IPS-15b (cell line): ENCODE results near the gene MPI.
A peak's percentile ranks its signal among the peaks of the same experiment; 100 is the strongest.

ENCODE experiments used
- H3K27me3 ChIP-seq: one replicate; pipeline ENCODE4 v1.6.1; 2013; ENCODE audit warnings: low read length; ENCODE audit not compliant: control insufficient read depth, insufficient read depth
- H3K36me3 ChIP-seq: one replicate; pipeline ENCODE4 v1.6.1; 2013; ENCODE audit warnings: low read length; ENCODE audit not compliant: control insufficient read depth, insufficient read depth
- H3K4me1 ChIP-seq: one replicate; pipeline ENCODE4 v1.6.1; 2013; ENCODE audit warnings: mild to moderate bottlenecking, low read length; ENCODE audit not compliant: control insufficient read depth, insufficient read depth
- H3K4me3 ChIP-seq: one replicate; pipeline ENCODE4 v1.5.1; 2013; ENCODE audit warnings: low read depth, low read length
- H3K9ac ChIP-seq: one replicate; pipeline ENCODE4 v1.6.1; 2013; ENCODE audit warnings: low read depth, mild to moderate bottlenecking, low read length
- H3K9me3 ChIP-seq: one replicate; pipeline ENCODE4 v1.6.1; 2013; ENCODE audit warnings: mild to moderate bottlenecking, low read length; ENCODE audit not compliant: control insufficient read depth, insufficient read depth

Gene MPI, protein sequence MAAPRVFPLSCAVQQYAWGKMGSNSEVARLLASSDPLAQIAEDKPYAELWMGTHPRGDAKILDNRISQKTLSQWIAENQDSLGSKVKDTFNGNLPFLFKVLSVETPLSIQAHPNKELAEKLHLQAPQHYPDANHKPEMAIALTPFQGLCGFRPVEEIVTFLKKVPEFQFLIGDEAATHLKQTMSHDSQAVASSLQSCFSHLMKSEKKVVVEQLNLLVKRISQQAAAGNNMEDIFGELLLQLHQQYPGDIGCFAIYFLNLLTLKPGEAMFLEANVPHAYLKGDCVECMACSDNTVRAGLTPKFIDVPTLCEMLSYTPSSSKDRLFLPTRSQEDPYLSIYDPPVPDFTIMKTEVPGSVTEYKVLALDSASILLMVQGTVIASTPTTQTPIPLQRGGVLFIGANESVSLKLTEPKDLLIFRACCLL

DNA sequence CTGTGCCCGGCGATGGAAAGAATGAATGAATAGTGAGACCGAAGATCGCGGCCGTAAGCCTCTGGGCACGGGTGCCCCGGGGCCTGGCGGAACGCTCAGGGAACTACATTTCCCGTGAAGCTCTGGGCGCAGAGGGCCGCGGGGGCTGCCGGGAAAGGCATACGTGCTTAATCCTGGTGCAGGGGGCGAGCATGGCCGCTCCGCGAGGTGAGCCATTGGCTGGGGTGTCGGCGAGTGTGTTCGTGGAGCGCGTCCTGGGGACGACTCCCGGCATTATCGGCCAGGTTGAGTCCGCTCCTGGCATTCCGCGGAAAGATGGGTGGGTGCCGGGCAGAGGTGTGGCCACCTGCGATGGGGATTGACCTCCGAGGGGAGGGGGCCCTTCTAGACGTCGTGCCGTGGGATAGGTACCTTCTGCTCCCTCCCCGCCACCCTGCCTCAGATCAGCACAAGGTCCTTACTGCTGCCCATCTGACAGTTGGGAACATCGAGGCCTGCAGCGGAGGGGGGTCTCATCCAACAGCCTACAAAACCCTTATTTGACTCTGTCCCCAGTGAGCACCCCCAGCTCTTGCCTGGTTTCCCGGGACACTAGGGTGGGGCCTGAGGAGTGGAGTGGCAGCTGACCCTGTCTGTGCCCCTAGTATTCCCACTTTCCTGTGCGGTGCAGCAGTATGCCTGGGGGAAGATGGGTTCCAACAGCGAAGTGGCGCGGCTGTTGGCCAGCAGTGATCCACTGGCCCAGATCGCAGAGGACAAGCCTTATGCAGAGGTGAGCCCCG is at the start of gene MPI:
MPI (plus strand) TSS at position 160 of the 782 bp plus-strand sequence; CDS start at position 192, 32 bp downstream.
- H3K9me3 ChIP-seq: no peaks in the 10 kb centered on the region
- peaks cover 11% of the 10 kb centered on the region for H3K36me3 ChIP-seq

DNA sequence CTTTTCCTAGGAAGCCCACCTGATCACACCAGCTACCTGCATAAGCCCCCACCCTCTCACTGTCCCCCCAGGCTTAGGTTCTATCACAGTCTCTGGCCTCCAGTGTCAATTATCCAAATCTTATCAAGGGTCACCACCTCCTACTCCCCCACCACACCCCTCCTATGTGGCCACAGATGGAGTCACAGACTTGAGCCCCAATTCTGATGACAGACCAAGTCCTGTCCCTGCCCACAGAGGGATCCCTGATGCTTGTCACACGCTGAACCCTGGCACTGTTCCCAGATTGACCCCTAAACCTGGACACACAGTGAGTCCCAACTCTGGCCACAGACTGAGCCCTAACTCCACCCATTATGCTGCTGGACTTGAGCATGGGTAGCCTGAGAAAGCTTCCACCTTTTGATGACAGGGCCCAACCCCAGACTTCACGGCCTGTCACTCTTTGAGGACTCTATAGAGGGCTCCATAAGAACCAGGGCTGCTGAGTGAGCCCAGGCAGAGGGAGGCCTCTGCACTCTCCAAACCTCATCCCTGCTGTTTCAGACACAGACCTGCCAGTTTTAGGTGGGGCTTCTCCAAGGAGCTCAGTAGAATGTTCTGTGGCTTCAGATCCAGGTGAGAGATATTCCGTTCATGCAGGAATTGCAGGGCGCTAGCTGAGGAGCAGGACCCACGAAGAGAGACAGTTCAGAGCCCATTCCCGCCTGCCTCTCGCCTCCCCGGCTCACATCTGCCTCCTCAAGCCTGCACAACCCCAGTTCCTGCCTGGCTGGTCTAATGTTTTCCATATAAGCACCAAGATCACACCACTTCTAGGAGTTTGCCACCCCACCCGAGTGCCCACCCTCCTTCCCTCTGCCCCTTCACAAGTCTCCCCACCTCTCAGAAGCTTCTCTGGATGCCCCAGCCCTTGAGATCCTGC is 48.7 kb upstream of the MPI start:
- H3K9me3 ChIP-seq: no peaks in the 10 kb centered on the region
- no peak overlapping the region for H3K4me3 ChIP-seq
- H3K4me1 ChIP-seq: peaks cover 3% of the 10 kb centered on the region
- peaks cover 16% of the 10 kb centered on the region for H3K36me3 ChIP-seq
- no peaks in the 10 kb centered on the region for H3K27me3 ChIP-seq
- no peak overlapping the region for H3K9ac ChIP-seq

More for the DNA sequence above, at the start of gene MPI:
- Histone ChIP-seq H3K27me3 (no peaks in the 10 kb centered on the region), H3K4me1 (no peaks in the 10 kb centered on the region), H3K9ac (peak within 1 kb of the TSS; percentile 96), H3K4me3 (peak within 1 kb of the TSS; percentile 99)

DNA sequence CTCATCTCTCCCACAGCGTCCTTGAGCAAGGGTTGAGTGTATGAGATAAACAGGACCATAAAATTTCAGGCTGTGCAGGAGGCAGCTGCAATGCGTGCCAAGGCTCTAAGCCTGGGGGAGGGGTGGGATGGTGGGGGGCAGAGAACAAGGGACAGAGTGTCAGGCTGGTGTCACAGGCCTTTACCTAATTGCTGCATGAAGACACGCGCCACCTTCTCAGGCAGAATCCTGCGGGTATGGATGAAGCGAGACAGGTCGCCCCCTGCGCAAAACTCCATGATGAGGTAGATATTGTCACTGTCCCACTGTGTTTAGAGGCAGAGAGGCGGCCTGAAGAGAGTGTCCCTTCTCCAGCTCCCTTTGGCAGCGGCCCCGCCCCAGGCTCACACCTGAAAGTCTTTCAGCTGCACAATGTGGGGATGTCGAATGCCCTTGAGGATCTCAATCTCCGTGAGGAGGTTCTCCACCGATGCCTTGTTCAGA is 47.9 kb upstream of the MPI start:
- Histone ChIP-seq H3K4me1 (peaks cover 3% of the 10 kb centered on the region), H3K27me3 (no peaks in the 10 kb centered on the region), H3K9ac (peak overlapping the region; percentile 41), H3K36me3 (peaks cover 16% of the 10 kb centered on the region), H3K9me3 (no peaks in the 10 kb centered on the region), H3K4me3 (peak overlapping the region; percentile 82)

DNA sequence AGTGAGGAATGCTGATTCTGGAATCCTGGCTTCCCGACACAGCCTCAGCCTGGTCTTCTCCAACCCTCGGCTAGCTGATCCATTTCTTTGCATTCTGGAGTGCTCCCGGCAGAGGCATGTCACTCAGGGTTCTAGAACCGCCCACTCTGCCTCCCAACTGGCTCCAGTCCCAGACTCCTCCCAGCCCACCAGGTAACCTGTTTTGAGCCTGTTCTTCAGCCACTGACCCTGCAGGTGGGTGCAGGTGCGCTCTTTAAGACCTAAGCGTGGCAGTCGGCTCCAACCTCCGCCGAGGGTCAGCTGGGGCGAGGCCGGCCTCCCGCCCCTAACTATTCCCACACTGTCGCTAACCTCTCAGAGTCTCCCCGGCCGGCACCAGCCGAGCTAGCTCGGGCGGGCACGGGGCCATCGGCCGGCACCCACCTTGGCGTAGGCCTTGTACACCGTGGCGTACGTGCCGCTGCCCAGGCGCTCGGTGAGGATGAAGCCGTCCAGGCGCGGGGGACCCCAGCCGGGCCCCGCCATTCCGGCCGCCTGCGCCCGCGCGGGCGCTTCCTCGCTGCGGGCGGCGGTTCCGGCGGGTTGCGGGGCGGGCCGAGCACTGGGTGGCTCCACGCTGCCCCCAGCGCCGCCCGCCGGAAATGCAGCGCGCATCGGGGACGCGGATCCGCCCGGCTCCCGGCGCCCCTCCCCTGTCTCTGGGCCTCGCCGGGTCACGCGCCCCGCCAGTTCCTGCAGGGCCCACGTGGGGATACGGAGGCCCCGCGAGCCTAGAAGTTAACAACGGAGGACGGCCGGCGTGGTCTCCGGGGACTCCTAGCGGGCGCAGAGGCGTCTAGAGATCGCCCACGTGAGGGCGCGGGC is 47.0 kb upstream of the MPI start, which contains the start of gene ULK3:
ULK3 (minus strand) TSS at position 576 of the 864 bp plus-strand sequence; CDS start at position 525, 51 bp downstream.
- H3K9ac ChIP-seq: peak within 1 kb of the TSS; percentile 85
- H3K27me3 ChIP-seq: no peaks in the 10 kb centered on the region
- H3K4me1 ChIP-seq: peaks cover 3% of the 10 kb centered on the region
- peak within 1 kb of the TSS; percentile 82 for H3K4me3 ChIP-seq
- H3K36me3 ChIP-seq: peaks cover 21% of the 10 kb centered on the region
- no peaks in the 10 kb centered on the region for H3K9me3 ChIP-seq

DNA sequence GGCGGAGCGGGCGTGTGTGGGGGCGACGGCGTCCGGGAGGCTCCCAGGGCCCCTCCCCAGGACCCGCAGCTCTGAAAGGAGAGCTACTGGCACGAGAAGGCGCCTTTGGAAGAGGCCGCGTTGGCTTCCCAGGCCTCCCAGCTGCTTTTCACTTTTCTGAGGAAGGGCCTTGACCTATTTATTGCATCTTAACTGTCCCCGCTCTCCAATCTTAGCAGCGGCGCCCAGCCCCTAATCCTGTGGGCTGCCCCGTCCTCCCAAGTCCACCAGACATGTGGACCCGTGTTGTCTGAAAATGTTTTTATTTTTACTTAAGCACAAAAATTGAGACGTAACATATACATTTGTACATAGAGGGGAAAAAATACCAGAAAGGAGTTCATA is 46.4 kb upstream of the MPI start:
- H3K4me1 ChIP-seq: peaks cover 3% of the 10 kb centered on the region

DNA sequence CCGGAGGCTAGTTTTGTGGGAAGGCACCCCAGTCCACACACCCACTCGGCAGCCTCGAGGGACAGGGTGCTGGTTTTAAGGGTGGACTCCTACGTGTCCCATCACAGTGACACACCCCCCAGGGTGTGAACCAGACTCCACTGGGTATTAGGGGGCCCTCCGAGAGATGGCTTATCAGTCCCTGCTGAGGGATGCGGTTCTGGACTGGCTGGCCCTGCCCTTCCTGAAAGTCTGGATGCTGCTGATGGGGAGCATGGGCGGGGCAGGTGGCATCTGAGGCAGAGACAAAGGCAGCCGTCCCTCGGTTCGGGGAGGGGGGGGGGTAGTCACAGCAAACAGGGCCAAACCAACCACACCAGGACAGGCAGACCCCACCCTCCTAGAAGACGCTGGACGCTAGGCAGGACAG is 45.9 kb upstream of the MPI start:
- H3K36me3 ChIP-seq: peaks cover 21% of the 10 kb centered on the region
- no peaks in the 10 kb centered on the region for H3K27me3 ChIP-seq
- peak overlapping the region; percentile 82 for H3K4me3 ChIP-seq
- H3K9ac ChIP-seq: no peak overlapping the region
- H3K4me1 ChIP-seq: peaks cover 3% of the 10 kb centered on the region
- H3K9me3 ChIP-seq: no peaks in the 10 kb centered on the region

More for the DNA sequence above, 46.4 kb upstream of the MPI start:
- Histone ChIP-seq H3K36me3 (peaks cover 22% of the 10 kb centered on the region), H3K9me3 (no peaks in the 10 kb centered on the region), H3K27me3 (no peaks in the 10 kb centered on the region), H3K9ac (peak overlapping the region; percentile 85), H3K4me3 (peak overlapping the region; percentile 82)

DNA sequence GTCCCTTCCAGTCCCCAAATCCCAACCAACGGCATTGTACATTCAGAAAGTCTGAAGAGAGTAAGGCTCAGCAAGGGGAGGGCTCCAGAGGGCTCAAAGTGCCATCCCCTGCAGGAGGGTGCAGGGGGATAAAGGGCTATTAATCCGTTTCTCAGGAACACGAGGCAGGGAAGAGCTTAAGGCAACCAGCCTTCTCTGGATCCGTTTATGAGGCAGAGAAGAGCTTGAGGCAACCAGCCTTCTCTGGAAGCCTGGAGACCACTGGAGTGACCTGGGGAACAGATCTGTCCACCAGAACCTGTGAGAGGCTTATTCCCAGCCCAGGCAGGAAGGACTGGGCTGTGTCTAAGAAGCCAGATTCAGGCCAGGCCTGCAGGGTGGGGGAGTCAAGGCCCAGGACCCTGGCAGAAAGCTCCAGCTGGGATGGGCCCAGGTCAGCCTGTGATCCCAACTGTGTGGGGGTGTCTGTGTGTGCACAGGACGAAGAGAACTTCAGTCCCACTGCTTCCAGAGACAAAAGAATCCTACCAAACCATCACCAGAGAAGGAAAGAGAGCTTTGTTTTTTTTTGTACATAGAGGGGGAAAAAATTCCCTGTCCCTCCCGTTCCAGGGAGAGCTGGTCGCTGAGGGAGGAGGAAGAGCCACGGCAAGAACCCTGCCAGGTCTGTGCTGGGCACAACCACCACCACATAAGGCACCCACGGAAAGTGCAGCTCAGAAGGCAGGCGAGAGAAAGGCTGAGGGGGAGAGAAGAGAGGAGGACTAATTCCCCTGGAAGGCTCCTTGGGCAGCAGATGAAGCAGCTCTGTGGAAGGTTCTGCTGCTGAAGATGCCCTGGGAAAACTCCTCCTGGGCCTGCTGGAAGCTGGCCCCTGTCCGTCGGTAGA is 45.3 kb upstream of the MPI start:
- no peaks in the 10 kb centered on the region for H3K9me3 ChIP-seq
- no peak overlapping the region for H3K9ac ChIP-seq
- peaks cover 3% of the 10 kb centered on the region for H3K4me1 ChIP-seq
- H3K4me3 ChIP-seq: no peak overlapping the region
- no peaks in the 10 kb centered on the region for H3K27me3 ChIP-seq
- peaks cover 21% of the 10 kb centered on the region for H3K36me3 ChIP-seq

DNA sequence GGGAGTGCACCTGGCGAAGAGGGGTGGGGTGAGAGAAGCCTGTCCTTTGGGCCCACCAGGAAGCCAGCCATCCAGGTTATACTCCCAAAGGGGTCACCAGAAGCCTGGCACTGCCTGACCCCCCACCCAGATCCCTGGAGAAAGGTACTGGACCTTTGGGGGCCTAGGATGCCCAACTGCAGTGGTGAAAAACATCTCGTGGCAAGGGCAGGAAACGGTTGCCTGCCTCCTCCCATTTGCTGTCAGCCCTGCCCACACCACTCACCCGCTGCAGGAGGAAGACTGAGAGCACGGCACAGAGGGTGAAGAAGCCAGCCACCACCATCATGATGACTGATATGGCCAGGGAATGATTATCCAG is 44.7 kb upstream of the MPI start:
- H3K9ac ChIP-seq: no peak overlapping the region
- H3K4me1 ChIP-seq: peaks cover 3% of the 10 kb centered on the region
- H3K27me3 ChIP-seq: no peaks in the 10 kb centered on the region
- no peaks in the 10 kb centered on the region for H3K9me3 ChIP-seq
- H3K4me3 ChIP-seq: no peak overlapping the region
- peaks cover 20% of the 10 kb centered on the region for H3K36me3 ChIP-seq

DNA sequence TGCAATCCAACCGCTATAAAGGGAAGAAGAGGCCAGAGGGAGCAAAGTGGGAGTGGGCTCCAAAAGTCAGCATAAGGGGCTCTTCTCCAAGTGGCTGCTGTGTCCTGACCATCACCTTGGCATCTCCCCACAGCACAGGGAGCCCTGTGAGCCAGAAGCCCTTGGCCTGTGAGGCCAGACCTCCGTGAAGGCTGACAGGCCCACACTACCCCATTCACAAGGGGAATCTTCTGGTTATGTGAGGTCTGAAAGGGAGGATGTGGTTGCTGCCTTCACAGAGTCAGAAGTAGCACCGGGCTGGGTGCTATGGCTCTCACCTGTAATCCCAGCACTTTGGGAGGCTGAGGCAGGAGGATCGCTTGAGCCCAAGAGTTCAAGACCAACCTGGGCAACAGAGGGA is 44.3 kb upstream of the MPI start:
- H3K4me3 ChIP-seq: no peak overlapping the region
- no peaks in the 10 kb centered on the region for H3K27me3 ChIP-seq
- H3K36me3 ChIP-seq: peaks cover 20% of the 10 kb centered on the region
- no peak overlapping the region for H3K9ac ChIP-seq
- peaks cover 3% of the 10 kb centered on the region for H3K4me1 ChIP-seq
- H3K9me3 ChIP-seq: no peaks in the 10 kb centered on the region

DNA sequence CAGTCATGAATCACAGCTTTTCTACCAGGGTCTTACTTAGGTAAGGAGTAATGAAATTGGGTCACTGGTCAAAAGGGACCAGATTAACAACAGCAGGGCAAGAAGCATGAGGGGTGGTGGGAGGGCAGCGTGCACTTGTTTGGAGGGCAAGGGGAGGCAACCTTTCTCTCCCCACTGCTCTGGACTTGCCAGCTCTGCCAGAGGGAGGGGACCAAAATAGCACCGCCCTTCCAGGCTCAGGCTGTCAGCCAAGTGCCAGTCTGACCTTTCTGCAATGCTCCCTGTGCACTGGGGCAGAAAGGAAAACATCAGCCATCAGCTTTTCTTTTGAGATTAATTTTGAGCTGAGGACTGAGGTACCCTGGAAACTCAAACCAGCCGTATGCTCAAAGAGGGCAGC is 42.4 kb upstream of the MPI start:
- no peaks in the 10 kb centered on the region for H3K9me3 ChIP-seq
- peaks cover 3% of the 10 kb centered on the region for H3K4me1 ChIP-seq
- no peaks in the 10 kb centered on the region for H3K27me3 ChIP-seq
- no peak overlapping the region for H3K4me3 ChIP-seq
- H3K36me3 ChIP-seq: peaks cover 31% of the 10 kb centered on the region
- H3K9ac ChIP-seq: no peak overlapping the region
